IMR-90 (cell line): Measurements from ENCODE around the gene ETF1. TPM values are rescaled to one million over a fixed set of nuclear protein-coding genes. Genes with fewer than 3 reads are reported as not detected.

ENCODE experiments used
- ATAC-seq: fragments of 200-7000 bp; cut with Tn5 transposase; 2 replicates; pipeline ENCODE4 v1.9.1; 2020; ENCODE audit warnings: low read depth, mild to moderate bottlenecking, moderate library complexity
- BruUV-seq: library from RNA; stranded (reverse); fragments of 400-500 nt; replicated peaks from 2 replicates; lab custom pipeline; 2021; lab: Mats Ljungman, UMichigan
- CTCF ChIA-PET: fragments of 300-600 bp; formaldehyde crosslinking; extraction: SDS; loops from one replicate; lab custom pipeline; 2021; ENCODE audit warnings: antibody characterized with exemption; lab: Yijun Ruan, JAX
- POLR2A ChIA-PET: fragments of 300-600 bp; sonication (Branson Sonifier 250); formaldehyde crosslinking; loops from one replicate; lab custom pipeline; 2022; ENCODE audit warnings: antibody characterized with exemption; ENCODE audit not compliant: unreplicated experiment; lab: Charles Lee
- DNase-seq: peaks from one replicate; pipeline ENCODE4 v3.0.0; 2013
- H2AFZ ChIP-seq: replicated peaks from 2 replicates; pipeline ENCODE3; 2013; ENCODE audit warnings: low read length, mild to moderate bottlenecking; ENCODE audit not compliant: poor library complexity
- H2AK5ac ChIP-seq: 2 replicates; pipeline ENCODE4 v1.6.1; 2013; ENCODE audit warnings: low read depth, low read length, inconsistent platforms
- H2AK9ac ChIP-seq: replicated peaks from 2 replicates; pipeline ENCODE3; 2013; ENCODE audit warnings: mild to moderate bottlenecking, low read depth, low read length, moderate library complexity; ENCODE audit not compliant: poor library complexity
- H2BK120ac ChIP-seq: 2 replicates; pipeline ENCODE4 v1.6.1; 2013; ENCODE audit warnings: low read depth, low read length, inconsistent platforms
- H2BK15ac ChIP-seq: 3 replicates; pipeline ENCODE4 v1.6.1; 2013; ENCODE audit warnings: low read depth, low read length, inconsistent platforms
- H2BK20ac ChIP-seq: 2 replicates; pipeline ENCODE4 v1.6.1; 2013; ENCODE audit warnings: low read depth, mild to moderate bottlenecking, inconsistent platforms, low read length, moderate library complexity
- H2BK5ac ChIP-seq: 2 replicates; pipeline ENCODE4 v1.6.1; 2013; ENCODE audit warnings: mild to moderate bottlenecking, low read depth, low read length, inconsistent platforms; ENCODE audit not compliant: poor library complexity, severe bottlenecking
- H3K14ac ChIP-seq: replicated peaks from 2 replicates; pipeline ENCODE4 v1.6.1; 2013; ENCODE audit warnings: low read depth, low read length, inconsistent platforms
- H3K18ac ChIP-seq: 2 replicates; pipeline ENCODE4 v1.6.1; 2013; ENCODE audit warnings: low read depth, low read length, control low read depth
- H3K23ac ChIP-seq: 2 replicates; pipeline ENCODE4 v1.6.1; 2013; ENCODE audit warnings: low read depth, low read length, inconsistent platforms
- H3K27ac ChIP-seq: 2 replicates; pipeline ENCODE4 v1.5.1; 2013; ENCODE audit warnings: mild to moderate bottlenecking, control low read depth, low read length; ENCODE audit not compliant: insufficient read depth
- H3K27me3 ChIP-seq: 2 replicates; pipeline ENCODE4 v1.6.1; 2013; ENCODE audit warnings: low read length; ENCODE audit not compliant: control insufficient read depth, insufficient read depth
- H3K36me3 ChIP-seq: 2 replicates; pipeline ENCODE4 v1.6.1; 2013; ENCODE audit warnings: low read length, mixed read lengths; ENCODE audit not compliant: control insufficient read depth, insufficient read depth
- H3K4ac ChIP-seq: 2 replicates; pipeline ENCODE4 v1.6.1; 2013; ENCODE audit warnings: low read depth, low read length, inconsistent platforms
- H3K4me1 ChIP-seq: 2 replicates; pipeline ENCODE4 v1.6.1; 2013; ENCODE audit warnings: low read length, mixed read lengths; ENCODE audit not compliant: control insufficient read depth, insufficient read depth
- H3K4me2 ChIP-seq: 2 replicates; pipeline ENCODE4 v1.6.1; 2013; ENCODE audit warnings: low read depth, mild to moderate bottlenecking, control low read depth, low read length, moderate library complexity
- H3K4me3 ChIP-seq: 2 replicates; pipeline ENCODE4 v1.5.1; 2013; ENCODE audit warnings: low read depth, mild to moderate bottlenecking, control low read depth, low read length, moderate library complexity; ENCODE audit not compliant: insufficient read depth
- H3K56ac ChIP-seq: 2 replicates; pipeline ENCODE4 v1.6.1; 2013; ENCODE audit warnings: low read length, inconsistent platforms; ENCODE audit not compliant: insufficient read depth; ENCODE audit errors: extremely low read depth
- H3K79me1 ChIP-seq, 2 experiments: 2 replicates each; pipeline ENCODE4 v1.6.1; 2013; ENCODE audit warnings: low read length in 2 of 2, inconsistent platforms in 1 of 2, low read depth in 1 of 2
- H3K9ac ChIP-seq: 2 replicates; pipeline ENCODE4 v1.6.1; 2013; ENCODE audit warnings: low read depth, low read length, control low read depth
- H3K9me1 ChIP-seq: 2 replicates; pipeline ENCODE4 v1.6.1; 2013; ENCODE audit warnings: low read length, inconsistent platforms; ENCODE audit not compliant: insufficient read depth
- H3K9me3 ChIP-seq: 2 replicates; pipeline ENCODE4 v1.6.1; 2013; ENCODE audit warnings: low read length; ENCODE audit not compliant: control insufficient read depth, insufficient read depth
- H4K20me1 ChIP-seq: 2 replicates; pipeline ENCODE4 v1.6.1; 2013; ENCODE audit warnings: low read length, inconsistent platforms; ENCODE audit not compliant: insufficient read depth
- H4K5ac ChIP-seq: 2 replicates; pipeline ENCODE4 v1.6.1; 2013; ENCODE audit warnings: mild to moderate bottlenecking, low read depth, low read length, control low read depth
- H4K8ac ChIP-seq, 2 experiments: 2 replicates each; pipeline ENCODE4 v1.6.1; 2013; ENCODE audit warnings: low read depth in 2 of 2, low read length in 2 of 2, control low read depth in 1 of 2, inconsistent platforms in 1 of 2
- H4K91ac ChIP-seq: 2 replicates; pipeline ENCODE4 v1.6.1; 2013; ENCODE audit warnings: low read depth, low read length, inconsistent platforms; ENCODE audit not compliant: insufficient read depth
- FOS ChIP-seq: fragments of 150-350 bp; IDR thresholded peaks from 2 replicates; pipeline ENCODE4 v1.6.1; 2016; ENCODE audit warnings: low read depth, low read length
- SMC3 ChIP-seq: fragments of 150-350 bp; IDR thresholded peaks from 2 replicates; pipeline ENCODE4 v1.6.1; 2016; ENCODE audit warnings: low read depth, mild to moderate bottlenecking, antibody characterized with exemption, low read length, moderate library complexity
- USF2 ChIP-seq: fragments of 150-350 bp; IDR thresholded peaks from 2 replicates; pipeline ENCODE4 v1.6.1; 2017; ENCODE audit warnings: mild to moderate bottlenecking, antibody characterized with exemption, low read length, low read depth
- WGBS, 2 experiments: methylation state at CpG; one replicate each; pipeline versions ENCODE4 v1.1.5 to v1.1.7; 2013; ENCODE audit warnings: missing lambda C conversion rate in 2 of 2; ENCODE audit not compliant: insufficient read length in 1 of 2; ENCODE audit errors: extremely low coverage in 2 of 2; 5-methylcytosine and 5-hydroxymethylcytosine counted together
- dilution Hi-C: fragments of 300-500 bp; cut with HindIII; formaldehyde crosslinking; loops from one replicate; pipeline ENCODE4 v1.14.3; 2018; ENCODE audit warnings: low sequenced_read_pairs; ENCODE audit not compliant: unreplicated experiment
- in situ Hi-C: fragments of 300-500 bp; cut with MboI; formaldehyde crosslinking; loops from 3 replicates; pipeline ENCODE4 v1.14.3; 2019; ENCODE audit warnings: low sequenced_read_pairs, inconsistent platforms, mixed read lengths
- intact Hi-C: fragments of 100-400 bp; cut with micrococcal nuclease; formaldehyde crosslinking; loops from 2 replicates; pipeline ENCODE4 v1.10.0; 2022
- polyA plus RNA-seq, 3 experiments: library from polyadenylated mRNA; depleted of rRNA; stranded (reverse); fragments of >200 nt; gene quantifications; 2 replicates each; pipeline ENCODE4 v1.2.3, GENCODE V29; 2012; ENCODE audit warnings: low replicate concordance in 1 of 3
- total RNA-seq: library from RNA; depleted of rRNA; stranded (reverse); fragments of >200 nt; gene quantifications from 2 replicates; pipeline ENCODE4 v1.2.3, GENCODE V29; 2012

ETF1 gene
- total and polyA plus RNA-seq, 2 of the 4 experiments (the other 2 are of a cell fraction), result 53.2 to 126 TPM

- Histone ChIP-seq H2BK20ac (no peak overlapping the region), H3K79me1 (peaks cover 5 to 18% of the 10 kb centered on the region in 2 experiments; a peak in 2 of 4 replicates), H4K91ac (no peak overlapping the region), H3K9me3 (no peaks in the 10 kb centered on the region), H2AK9ac (no peak overlapping the region), H3K23ac (no peak overlapping the region), H2BK15ac (no peak overlapping the region), H3K4me1 (peaks cover 3% of the 10 kb centered on the region; the same call in 1 of the 2 replicates), H2AFZ (peak overlapping the region; percentile 33), H3K14ac (no peak overlapping the region), H2BK120ac (no peak overlapping the region), H3K27ac (no peak overlapping the region), H3K9ac (no peak overlapping the region), H3K9me1 (no peaks in the 10 kb centered on the region), H2AK5ac (no peak overlapping the region), H3K18ac (no peak overlapping the region), H4K20me1 (peaks cover 16% of the 10 kb centered on the region), H3K36me3 (peaks cover 3% of the 10 kb centered on the region; the same call in 1 of the 2 replicates), H4K8ac (no peak overlapping the region), H3K56ac (no peak overlapping the region), H3K4me2 (no peak overlapping the region), H4K5ac (no peak overlapping the region), H2BK5ac (no peak overlapping the region), H3K4me3 (no peak overlapping the region), H3K4ac (no peak overlapping the region), H3K27me3 (no peaks in the 10 kb centered on the region)
- dilution Hi-C loops (no loop called here), in situ Hi-C loops (no loop called here), intact Hi-C loops (no loop called here)
- BruUV-seq, result no TSS peak
- DNase-seq (no peak), ATAC-seq (no peak)
- CTCF ChIA-PET, result interaction anchor here (0.6 to 2.7 kb wide), 4 partner anchors 10 to 53 kb away, joined by 3 to 10 read pairs (median 6); no protein-coding TSS in a partner anchor
- WGBS, 2 experiments, result 50% methylated on average over 1 of the region's 11 CpGs; no CpG with 5 or more reads in 1 of the 2 experiments
- POLR2A ChIA-PET, result interaction anchor here (1.6 kb wide), 1 partner anchor 26 kb away, joined by 3 read pairs; no protein-coding TSS in a partner anchor
- TF ChIP-seq FOS, result no peak
- no peak for TF ChIP-seq USF2
- no peak for TF ChIP-seq SMC3
Observed at GRCh38 chr5:138502521-138502920, 40.5 kb downstream of the ETF1 start.
